ENCODE measurements around the gene C9orf43.
"Not testable (repeated sequence)": the region's sequence is repeated elsewhere in the genome, so short reads cannot be mapped to it uniquely, and the experiment has no call there.

Gene C9orf43

DNA sequence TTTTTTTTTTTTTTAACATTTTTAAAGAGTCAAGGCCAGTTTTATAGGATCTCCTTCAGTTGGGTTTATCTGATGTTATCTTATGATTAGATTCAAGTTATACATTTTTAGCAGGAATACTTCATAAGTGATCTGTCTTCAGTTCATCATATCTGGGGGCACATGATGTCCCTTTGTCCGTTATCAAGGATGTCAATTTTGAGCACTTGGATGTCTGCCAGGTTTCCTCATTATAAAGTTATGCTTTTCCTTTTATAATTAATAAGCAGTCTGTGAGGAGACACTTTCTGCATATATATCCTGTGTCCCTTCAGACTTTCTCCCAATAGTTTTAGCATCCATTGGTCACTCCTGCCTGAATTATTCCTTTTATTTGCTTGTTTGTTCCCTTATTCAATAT lies 45.6 kb upstream of the C9orf43 start:
- Histone ChIP-seq H3K27ac (replicated peaks) (peak overlapping the region; percentile 64), H3K27me3 (ENCODE audit: insufficient read depth, poor library complexity, severe bottlenecking) (no peaks in the 10 kb centered on the region), H3K4me3 (replicated peaks; ENCODE audit: insufficient read depth, low read length) (no peak overlapping the region)
- DNase-seq (ENCODE audit: low read depth in 1 of 2, low spot score in 1 of 2) = no peak
- TF ChIP-seq, protein P1, sequence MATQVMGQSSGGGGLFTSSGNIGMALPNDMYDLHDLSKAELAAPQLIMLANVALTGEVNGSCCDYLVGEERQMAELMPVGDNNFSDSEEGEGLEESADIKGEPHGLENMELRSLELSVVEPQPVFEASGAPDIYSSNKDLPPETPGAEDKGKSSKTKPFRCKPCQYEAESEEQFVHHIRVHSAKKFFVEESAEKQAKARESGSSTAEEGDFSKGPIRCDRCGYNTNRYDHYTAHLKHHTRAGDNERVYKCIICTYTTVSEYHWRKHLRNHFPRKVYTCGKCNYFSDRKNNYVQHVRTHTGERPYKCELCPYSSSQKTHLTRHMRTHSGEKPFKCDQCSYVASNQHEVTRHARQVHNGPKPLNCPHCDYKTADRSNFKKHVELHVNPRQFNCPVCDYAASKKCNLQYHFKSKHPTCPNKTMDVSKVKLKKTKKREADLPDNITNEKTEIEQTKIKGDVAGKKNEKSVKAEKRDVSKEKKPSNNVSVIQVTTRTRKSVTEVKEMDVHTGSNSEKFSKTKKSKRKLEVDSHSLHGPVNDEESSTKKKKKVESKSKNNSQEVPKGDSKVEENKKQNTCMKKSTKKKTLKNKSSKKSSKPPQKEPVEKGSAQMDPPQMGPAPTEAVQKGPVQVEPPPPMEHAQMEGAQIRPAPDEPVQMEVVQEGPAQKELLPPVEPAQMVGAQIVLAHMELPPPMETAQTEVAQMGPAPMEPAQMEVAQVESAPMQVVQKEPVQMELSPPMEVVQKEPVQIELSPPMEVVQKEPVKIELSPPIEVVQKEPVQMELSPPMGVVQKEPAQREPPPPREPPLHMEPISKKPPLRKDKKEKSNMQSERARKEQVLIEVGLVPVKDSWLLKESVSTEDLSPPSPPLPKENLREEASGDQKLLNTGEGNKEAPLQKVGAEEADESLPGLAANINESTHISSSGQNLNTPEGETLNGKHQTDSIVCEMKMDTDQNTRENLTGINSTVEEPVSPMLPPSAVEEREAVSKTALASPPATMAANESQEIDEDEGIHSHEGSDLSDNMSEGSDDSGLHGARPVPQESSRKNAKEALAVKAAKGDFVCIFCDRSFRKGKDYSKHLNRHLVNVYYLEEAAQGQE (IDR thresholded peaks at IDR 0.05; ENCODE audit: insufficient replicate concordance, low read depth) = no peak
- TF ChIP-seq, protein P2, sequence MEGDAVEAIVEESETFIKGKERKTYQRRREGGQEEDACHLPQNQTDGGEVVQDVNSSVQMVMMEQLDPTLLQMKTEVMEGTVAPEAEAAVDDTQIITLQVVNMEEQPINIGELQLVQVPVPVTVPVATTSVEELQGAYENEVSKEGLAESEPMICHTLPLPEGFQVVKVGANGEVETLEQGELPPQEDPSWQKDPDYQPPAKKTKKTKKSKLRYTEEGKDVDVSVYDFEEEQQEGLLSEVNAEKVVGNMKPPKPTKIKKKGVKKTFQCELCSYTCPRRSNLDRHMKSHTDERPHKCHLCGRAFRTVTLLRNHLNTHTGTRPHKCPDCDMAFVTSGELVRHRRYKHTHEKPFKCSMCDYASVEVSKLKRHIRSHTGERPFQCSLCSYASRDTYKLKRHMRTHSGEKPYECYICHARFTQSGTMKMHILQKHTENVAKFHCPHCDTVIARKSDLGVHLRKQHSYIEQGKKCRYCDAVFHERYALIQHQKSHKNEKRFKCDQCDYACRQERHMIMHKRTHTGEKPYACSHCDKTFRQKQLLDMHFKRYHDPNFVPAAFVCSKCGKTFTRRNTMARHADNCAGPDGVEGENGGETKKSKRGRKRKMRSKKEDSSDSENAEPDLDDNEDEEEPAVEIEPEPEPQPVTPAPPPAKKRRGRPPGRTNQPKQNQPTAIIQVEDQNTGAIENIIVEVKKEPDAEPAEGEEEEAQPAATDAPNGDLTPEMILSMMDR (IDR thresholded peaks at IDR 0.05; ENCODE audit: insufficient read depth, low read length) = no peak

DNA sequence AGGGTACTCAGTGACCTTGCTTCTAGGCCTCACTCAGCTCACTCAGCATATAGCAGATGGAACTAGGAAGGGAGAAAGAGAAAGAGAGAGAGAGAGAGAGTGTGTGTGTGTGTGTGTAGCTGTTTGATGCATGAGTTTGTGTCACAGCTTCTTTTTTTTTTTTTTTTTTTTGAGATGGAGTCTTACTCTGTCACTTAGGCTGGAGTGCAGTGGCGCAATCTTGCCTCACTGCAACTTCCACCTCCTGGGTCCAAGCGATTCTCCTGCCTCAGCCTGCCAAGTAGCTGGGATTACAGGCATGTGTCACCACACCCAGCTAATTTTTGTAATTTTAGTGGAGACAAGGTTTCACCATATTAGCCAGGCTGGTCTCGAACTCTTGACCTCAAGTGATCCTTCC lies 44.9 kb upstream of the C9orf43 start:
- DNase-seq (ENCODE audit: low read depth in 1 of 2, low spot score in 1 of 2) = peak; percentile 57 to 89
- H3K27me3 ChIP-seq (ENCODE audit: insufficient read depth, poor library complexity, severe bottlenecking); H3K4me3 ChIP-seq (replicated peaks; ENCODE audit: insufficient read depth, low read length): not testable (repeated sequence)
- H3K27ac ChIP-seq (replicated peaks) = peak overlapping the region; percentile 64

DNA sequence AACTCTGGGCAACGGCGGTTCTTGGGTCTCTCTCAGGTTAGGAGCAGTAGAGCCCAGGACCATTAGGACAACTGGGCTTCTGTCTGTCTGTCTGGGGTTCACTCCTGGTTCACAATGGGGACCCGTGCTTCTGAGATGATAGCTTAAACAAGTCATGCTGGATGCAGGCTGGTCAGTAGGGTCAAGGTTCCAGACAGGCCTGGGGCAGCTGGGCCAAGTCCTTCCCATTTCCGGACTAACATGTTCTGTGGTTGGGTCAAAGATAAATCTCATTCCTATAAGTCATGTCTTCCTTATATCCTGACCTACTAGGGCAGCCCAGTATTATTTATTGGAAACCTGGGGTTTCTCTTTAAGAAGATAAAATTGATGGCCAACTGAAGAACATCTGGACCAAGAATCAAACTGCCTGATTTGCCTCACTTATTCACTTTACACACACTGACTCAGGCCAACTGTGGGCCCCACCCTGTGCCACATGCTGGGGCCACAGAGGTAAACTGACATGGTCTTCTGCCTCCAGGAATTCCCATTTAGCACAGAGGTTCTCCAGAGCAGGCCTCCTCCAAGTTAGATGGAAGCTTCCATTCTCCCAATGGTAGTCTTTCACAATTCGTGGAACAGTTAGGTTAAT lies 42.1 kb upstream of the C9orf43 start:
- H3K4me3 ChIP-seq (replicated peaks; ENCODE audit: insufficient read depth, low read length) = no peak overlapping the region
- TF ChIP-seq, protein P1 (IDR thresholded peaks at IDR 0.05; ENCODE audit: insufficient replicate concordance, low read depth) = no peak
- TF ChIP-seq GABPA (IDR thresholded peaks at IDR 0.05; ENCODE audit: low read depth) (no peak), POLR2AphosphoS5 (IDR thresholded peaks at IDR 0.05; ENCODE audit: low read depth) (no peak), SPI1 (IDR thresholded peaks at IDR 0.05; ENCODE audit: borderline replicate concordance, low read depth) (no peak)
- TF ChIP-seq, protein P2 (IDR thresholded peaks at IDR 0.05; ENCODE audit: insufficient read depth, low read length) = no peak
- DNase-seq (ENCODE audit: low read depth in 1 of 2, low spot score in 1 of 2) = no peak
- H3K27me3 ChIP-seq (ENCODE audit: insufficient read depth, poor library complexity, severe bottlenecking) = no peaks in the 10 kb centered on the region
- H3K27ac ChIP-seq (replicated peaks) = no peak overlapping the region

DNA sequence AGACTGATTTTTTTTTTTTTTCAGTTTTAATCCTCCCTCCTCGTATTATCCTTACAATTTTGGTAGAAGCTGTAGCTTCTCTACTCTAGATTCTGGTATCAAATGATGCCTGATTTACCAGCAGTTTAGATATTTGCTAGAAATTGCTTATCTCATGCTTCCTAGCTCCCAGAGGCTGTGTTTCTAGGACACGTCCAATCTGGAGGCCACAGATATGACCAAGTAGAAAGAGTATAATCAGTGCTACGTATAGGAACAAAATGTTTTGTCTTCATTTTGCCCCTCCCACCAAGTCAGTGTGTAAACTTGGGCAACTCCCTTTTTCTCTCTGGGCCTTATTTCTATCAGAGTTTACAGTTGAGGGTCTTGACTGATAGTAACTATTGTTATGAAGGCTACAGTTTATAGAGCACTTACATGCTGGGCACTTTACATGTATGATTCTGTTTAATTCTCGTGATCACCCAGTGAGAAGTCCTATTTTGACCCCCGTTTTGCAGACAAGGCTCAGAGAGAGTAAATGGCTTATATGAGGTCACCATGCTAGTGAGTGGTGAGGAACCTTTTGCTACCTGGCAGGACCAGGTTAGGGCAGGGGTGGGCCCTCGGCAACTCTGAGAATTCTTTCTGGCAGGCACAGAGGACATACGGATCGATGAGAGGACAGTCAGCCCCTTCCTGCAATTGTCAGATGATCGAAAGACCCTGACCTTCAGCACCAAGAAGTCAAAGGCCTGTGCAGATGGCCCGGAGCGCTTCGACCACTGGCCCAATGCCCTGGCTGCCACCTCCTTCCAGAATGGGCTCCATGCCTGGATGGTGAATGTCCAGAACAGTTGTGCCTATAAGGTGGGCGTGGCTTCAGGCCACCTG lies 41.3 kb upstream of the C9orf43 start:
- H3K27me3 ChIP-seq (ENCODE audit: insufficient read depth, poor library complexity, severe bottlenecking) = no peaks in the 10 kb centered on the region
- TF ChIP-seq, protein P2 (IDR thresholded peaks at IDR 0.05; ENCODE audit: insufficient read depth, low read length) = no peak
- TF ChIP-seq, protein P1 (IDR thresholded peaks at IDR 0.05; ENCODE audit: insufficient replicate concordance, low read depth) = no peak
- TF ChIP-seq SPI1 (IDR thresholded peaks at IDR 0.05; ENCODE audit: borderline replicate concordance, low read depth) (no peak), POLR2AphosphoS5 (IDR thresholded peaks at IDR 0.05; ENCODE audit: low read depth) (no peak), GABPA (IDR thresholded peaks at IDR 0.05; ENCODE audit: low read depth) (no peak)
- no peak overlapping the region for H3K4me3 ChIP-seq (replicated peaks; ENCODE audit: insufficient read depth, low read length)
- no peak for DNase-seq (ENCODE audit: low read depth in 1 of 2, low spot score in 1 of 2)
- no peak overlapping the region for H3K27ac ChIP-seq (replicated peaks)

Measured in HL-60 (cell line).